Mesothelial cell of epicardium (in vitro differentiated cells): ENCODE results near the gene ADAMTS9. TPM values are rescaled to one million over a fixed set of nuclear protein-coding genes. Genes with fewer than 3 reads are reported as not detected.

Experiments
- DNase-seq, 2 experiments: peaks; one replicate each; pipeline ENCODE4 v3.0.0; 2021; ENCODE audit warnings: low spot score in 2 of 2; ENCODE audit not compliant: unreplicated experiment in 2 of 2
- H3K27ac Mint-ChIP-seq: 2 replicates; pipeline ENCODE4 v1.8.0; 2021; ENCODE audit warnings: mixed read lengths
- H3K27me3 Mint-ChIP-seq: 2 replicates; pipeline ENCODE4 v1.8.0; 2021; ENCODE audit warnings: low read depth, mixed read lengths
- H3K36me3 Mint-ChIP-seq: 2 replicates; pipeline ENCODE4 v1.8.0; 2021; ENCODE audit warnings: mixed read lengths
- H3K4me1 Mint-ChIP-seq: 2 replicates; pipeline ENCODE4 v1.8.0; 2021; ENCODE audit warnings: mixed read lengths
- H3K4me3 Mint-ChIP-seq: 2 replicates; pipeline ENCODE4 v1.8.0; 2021; ENCODE audit warnings: mild to moderate bottlenecking, moderate library complexity, mixed read lengths
- H3K9me3 Mint-ChIP-seq: 2 replicates; pipeline ENCODE4 v1.8.0; 2021; ENCODE audit warnings: mixed read lengths
- CTCF ChIP-seq: fragments of 200-600 bp; sonication (generic); IDR thresholded peaks from one replicate; pipeline ENCODE4 v1.5.0; 2021; ENCODE audit warnings: antibody characterized with exemption; ENCODE audit not compliant: unreplicated experiment
- total RNA-seq: library from RNA; stranded (reverse); gene quantifications from 3 replicates; pipeline ENCODE4 v1.2.1, GENCODE V29; 2021

ADAMTS9 gene
- total RNA-seq, 1 donor from 2014 or later, result 127 TPM

GRCh38 chr3:64520334-64520733, 167.5 kb downstream of the ADAMTS9 start:
- Mint-ChIP-seq H3K27me3 (no peaks in the 10 kb centered on the region), H3K27ac (no peak overlapping the region), H3K4me3 (no peak overlapping the region), H3K4me1 (peaks cover 2% of the 10 kb centered on the region), H3K9me3 (peaks cover 27% of the 10 kb centered on the region), H3K36me3 (peaks cover 65% of the 10 kb centered on the region)
- TF ChIP-seq CTCF, result no peak
- no peak for DNase-seq

GRCh38 chr3:64518950-64519349, 168.8 kb downstream of the ADAMTS9 start:
- no peak for DNase-seq
- Mint-ChIP-seq H3K4me3 (no peak overlapping the region), H3K9me3 (peaks cover 19% of the 10 kb centered on the region), H3K27ac (no peak overlapping the region), H3K27me3 (no peaks in the 10 kb centered on the region), H3K36me3 (peaks cover 60% of the 10 kb centered on the region), H3K4me1 (peaks cover 2% of the 10 kb centered on the region)
- TF ChIP-seq CTCF, result no peak

- Mint-ChIP-seq H3K4me3 (no peak overlapping the region), H3K36me3 (peaks cover 55% of the 10 kb centered on the region), H3K27ac (no peak overlapping the region), H3K9me3 (peaks cover 17% of the 10 kb centered on the region), H3K4me1 (peaks cover 2% of the 10 kb centered on the region), H3K27me3 (no peaks in the 10 kb centered on the region)
- DNase-seq, result no peak
- TF ChIP-seq CTCF, result no peak
Measured at GRCh38 chr3:64518496-64518895, 169.3 kb downstream of the ADAMTS9 start.

- Mint-ChIP-seq H3K4me1 (no peaks in the 10 kb centered on the region), H3K4me3 (no peak overlapping the region), H3K36me3 (peaks cover 28% of the 10 kb centered on the region), H3K27ac (no peak overlapping the region), H3K9me3 (no peaks in the 10 kb centered on the region), H3K27me3 (no peaks in the 10 kb centered on the region)
- no peak for TF ChIP-seq CTCF
- no peak for DNase-seq
Measured at GRCh38 chr3:64514889-64515288, 172.9 kb downstream of the ADAMTS9 start.

GRCh38 chr3:64509206-64509605, 178.6 kb downstream of the ADAMTS9 start:
- Mint-ChIP-seq H3K27ac (no peak overlapping the region), H3K36me3 (no peaks in the 10 kb centered on the region), H3K9me3 (peaks cover 4% of the 10 kb centered on the region), H3K27me3 (no peaks in the 10 kb centered on the region), H3K4me3 (no peak overlapping the region), H3K4me1 (peaks cover 4% of the 10 kb centered on the region)
- no peak for DNase-seq
- TF ChIP-seq CTCF, result no peak

- no peak for TF ChIP-seq CTCF
- H3K4me1 Mint-ChIP-seq, result peaks cover 4% of the 10 kb centered on the region
- no peaks in the 10 kb centered on the region for H3K36me3 Mint-ChIP-seq
- no peak overlapping the region for H3K27ac Mint-ChIP-seq
- peaks cover 9% of the 10 kb centered on the region for H3K9me3 Mint-ChIP-seq
- no peak overlapping the region for H3K4me3 Mint-ChIP-seq
- no peaks in the 10 kb centered on the region for H3K27me3 Mint-ChIP-seq
- no peak for DNase-seq
Measured at GRCh38 chr3:64508140-64508539, 179.7 kb downstream of the ADAMTS9 start.
